ENCODE measurements around the gene ERV3-1.
"Not testable (repeated sequence)": the region's sequence is repeated elsewhere in the genome, so short reads cannot be mapped to it uniquely, and the experiment has no call there.

DNA sequence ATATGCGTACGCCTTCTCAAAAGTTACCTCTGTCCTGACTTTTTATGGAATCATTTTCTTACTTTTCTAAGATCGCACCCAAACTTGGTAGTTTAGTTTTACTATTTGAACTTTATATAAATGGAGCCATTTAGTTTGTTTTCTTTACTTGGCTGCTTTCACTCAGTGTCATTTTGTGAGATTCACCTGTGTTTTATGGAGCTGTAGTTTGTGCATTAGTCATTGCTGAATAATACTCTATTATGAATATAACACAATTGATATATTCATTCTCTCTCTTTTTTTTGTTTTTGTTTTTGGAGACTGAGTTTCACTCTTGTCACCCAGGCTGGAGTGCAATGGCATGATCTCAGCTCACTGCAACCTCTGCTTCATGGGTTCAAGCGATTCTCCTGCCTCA, 49.3 kb upstream of the ERV3-1 start:
- TF ChIP-seq CTCF, POLR2A (IDR thresholded peaks at IDR 0.05): not testable (repeated sequence)
